ENCODE measurements around the gene PSMA4.
"Not testable (repeated sequence)": the region's sequence is repeated elsewhere in the genome, so short reads cannot be mapped to it uniquely, and the experiment has no call there.

Gene PSMA4

GRCh38 chr15:78537266-78537905 lies 2.9 kb upstream of the PSMA4 start:
- no peak for TF ChIP-seq CTCF (IDR thresholded peaks at IDR 0.05; ENCODE audit: extremely low read depth, insufficient read depth, missing control alignments)
- in situ Hi-C loops (cut with MboI; ENCODE audit: low pct_unique_long_range_greater_than_20kb, low sequenced_read_pairs, unreplicated experiment), result no loop called here

GRCh38 chr15:78538358-78538757 lies 1.9 kb upstream of the PSMA4 start:
- no peak for DNase-seq (ENCODE audit: low spot score)
- no peak for TF ChIP-seq CTCF (IDR thresholded peaks at IDR 0.05; ENCODE audit: extremely low read depth, insufficient read depth, missing control alignments)
- in situ Hi-C loops (cut with MboI; ENCODE audit: low pct_unique_long_range_greater_than_20kb, low sequenced_read_pairs, unreplicated experiment), result no loop called here

More at GRCh38 chr15:78537266-78537905, 2.9 kb upstream of the PSMA4 start:
- DNase-seq (ENCODE audit: low spot score), result no peak

- in situ Hi-C loops (cut with MboI; ENCODE audit: low pct_unique_long_range_greater_than_20kb, low sequenced_read_pairs, unreplicated experiment), result not testable (repeated sequence)
Measured at GRCh38 chr15:78539464-78540140, 642 bp upstream of the PSMA4 start.

GRCh38 chr15:78540871-78541743 lies 863 bp downstream of the PSMA4 start:
- DNase-seq (ENCODE audit: low spot score), result peak; percentile 36
- no peak for TF ChIP-seq CTCF (IDR thresholded peaks at IDR 0.05; ENCODE audit: extremely low read depth, insufficient read depth, missing control alignments)
- in situ Hi-C loops (cut with MboI; ENCODE audit: low pct_unique_long_range_greater_than_20kb, low sequenced_read_pairs, unreplicated experiment), result no loop called here

More at GRCh38 chr15:78539464-78540140, 642 bp upstream of the PSMA4 start:
- DNase-seq (ENCODE audit: low spot score), result not testable (repeated sequence)

GRCh38 chr15:78541744-78542034 lies 1.4 kb downstream of the PSMA4 start:
- in situ Hi-C loops (cut with MboI; ENCODE audit: low pct_unique_long_range_greater_than_20kb, low sequenced_read_pairs, unreplicated experiment), result no loop called here
- no peak for DNase-seq (ENCODE audit: low spot score)
- TF ChIP-seq CTCF (IDR thresholded peaks at IDR 0.05; ENCODE audit: extremely low read depth, insufficient read depth, missing control alignments), result no peak

- TF ChIP-seq CTCF (IDR thresholded peaks at IDR 0.05; ENCODE audit: extremely low read depth, insufficient read depth, missing control alignments), result no peak
- DNase-seq (ENCODE audit: low spot score), result no peak
- in situ Hi-C loops (cut with MboI; ENCODE audit: low pct_unique_long_range_greater_than_20kb, low sequenced_read_pairs, unreplicated experiment), result no loop called here
Measured at GRCh38 chr15:78542647-78543046, 2.4 kb downstream of the PSMA4 start.

GRCh38 chr15:78550194-78550593 lies 9.9 kb downstream of the PSMA4 start:
- in situ Hi-C loops (cut with MboI; ENCODE audit: low pct_unique_long_range_greater_than_20kb, low sequenced_read_pairs, unreplicated experiment), result no loop called here
- DNase-seq (ENCODE audit: low spot score), result no peak
- TF ChIP-seq CTCF (IDR thresholded peaks at IDR 0.05; ENCODE audit: extremely low read depth, insufficient read depth, missing control alignments), result no peak

Data from GM13977 (cell line).